GM11168 (cell line): ENCODE measurements around the gene MINK1.

Experiments
- in situ Hi-C: fragments of 300-500 bp; cut with MboI; formaldehyde crosslinking; loops from one replicate; pipeline ENCODE4 v1.12.0; 2022; ENCODE audit warnings: low sequenced_read_pairs; ENCODE audit not compliant: unreplicated experiment

Gene MINK1

DNA sequence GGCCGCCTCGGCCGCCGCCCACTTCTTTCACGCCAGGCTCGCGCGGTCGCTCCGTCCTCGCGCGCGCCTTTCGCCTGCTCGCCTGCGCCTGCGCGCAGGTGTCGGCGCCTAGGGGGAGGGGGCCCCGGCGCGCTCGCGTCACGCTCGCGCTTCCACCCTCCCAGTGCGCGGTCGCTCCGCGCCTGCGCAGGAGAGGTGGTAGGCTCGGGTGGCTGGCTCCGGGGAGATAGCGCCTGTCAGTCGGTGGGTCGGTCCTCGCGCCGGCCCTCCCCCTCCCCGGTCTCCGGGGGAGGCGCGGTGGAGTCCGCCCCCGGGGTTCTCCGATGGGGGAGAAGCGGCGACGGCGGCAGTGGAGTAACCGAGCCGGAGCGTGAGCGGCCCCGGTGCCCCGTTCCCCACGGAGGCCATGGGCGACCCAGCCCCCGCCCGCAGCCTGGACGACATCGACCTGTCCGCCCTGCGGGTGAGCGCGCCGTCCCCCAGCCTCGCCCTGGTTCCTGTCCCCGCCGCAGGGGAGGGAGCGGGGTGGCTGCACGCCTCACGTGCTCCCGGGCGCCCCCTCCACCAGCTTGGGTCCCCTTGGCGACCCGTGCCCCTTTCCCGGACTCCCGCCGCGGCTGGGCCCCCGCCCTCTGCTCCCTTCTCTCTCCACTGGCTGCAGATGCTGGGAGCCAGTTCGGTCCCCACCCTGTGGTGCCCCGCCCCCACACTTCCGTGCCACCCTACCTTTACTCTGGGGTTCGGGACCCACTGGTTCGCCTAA is at the start of gene MINK1:
Gene MINK1, plus strand, starts transcription at position 163 of the 763 bp plus-strand sequence. Its CDS starts 244 bp downstream, at position 407.
- in situ Hi-C loops, result no loop called here

DNA sequence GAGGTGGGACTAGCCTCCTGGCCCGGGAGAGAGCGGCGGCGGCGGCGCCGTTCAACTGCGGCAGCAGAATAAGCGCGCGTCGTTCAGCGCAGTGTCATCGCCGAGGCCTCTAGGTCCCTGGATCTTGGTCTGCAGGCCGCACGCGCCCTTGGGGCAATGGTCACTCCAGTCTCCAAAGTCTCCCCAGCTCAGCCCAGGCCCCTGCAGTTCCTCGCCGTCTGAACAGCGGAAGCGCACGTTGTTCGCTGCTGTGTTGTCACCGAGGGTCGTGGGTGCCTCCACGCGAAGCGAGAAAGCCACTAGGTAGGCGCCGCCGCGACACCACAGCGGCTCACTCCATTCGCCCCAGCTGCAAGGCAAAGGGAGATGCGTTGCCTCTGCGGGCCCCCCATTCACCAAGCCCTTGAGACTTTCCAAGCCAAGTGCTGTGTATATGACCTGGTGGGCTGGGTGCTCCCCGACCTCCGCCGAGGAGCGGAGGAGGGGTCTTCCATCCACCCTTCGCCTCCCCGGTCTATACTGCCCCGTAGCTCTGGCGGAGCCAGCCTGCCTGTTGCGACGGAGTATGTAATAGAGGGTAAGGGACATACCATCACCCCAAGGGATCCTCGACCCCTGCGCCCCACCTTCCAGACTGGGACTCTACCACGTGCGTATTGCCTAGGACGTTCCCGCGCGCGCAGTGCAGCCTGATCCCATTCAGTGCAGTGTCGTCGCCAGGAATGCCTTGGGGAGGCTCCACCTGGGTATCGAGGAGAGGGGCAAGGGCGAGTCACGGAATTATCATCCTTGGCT is 47.6 kb upstream of the MINK1 start:
- in situ Hi-C loops, result no loop called here

DNA sequence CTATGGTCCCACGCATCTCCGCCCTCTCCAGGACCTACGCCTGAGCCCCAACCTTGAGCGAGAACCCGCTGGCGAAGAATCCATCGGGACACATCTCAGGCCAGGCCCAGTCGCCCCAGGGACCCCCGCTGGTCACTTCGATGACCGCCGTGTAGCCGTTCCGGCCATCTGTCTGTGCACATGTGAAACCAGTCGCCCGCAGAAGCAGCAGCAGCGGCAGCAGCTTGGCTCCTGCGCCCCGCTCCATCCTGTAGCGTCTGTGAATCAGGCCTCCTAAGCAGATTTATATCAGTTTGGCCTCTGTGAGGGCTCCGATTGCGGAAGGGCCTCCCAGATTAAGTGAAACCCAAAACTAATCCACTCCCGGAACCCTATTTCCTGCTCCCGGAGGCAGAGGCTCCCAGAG is 47.0 kb upstream of the MINK1 start, which contains the start of gene VMO1:
Gene VMO1, minus strand, starts transcription at position 259 of the 406 bp plus-strand sequence. Its CDS starts 12 bp downstream, at position 247.
- in situ Hi-C loops, result no loop called here

DNA sequence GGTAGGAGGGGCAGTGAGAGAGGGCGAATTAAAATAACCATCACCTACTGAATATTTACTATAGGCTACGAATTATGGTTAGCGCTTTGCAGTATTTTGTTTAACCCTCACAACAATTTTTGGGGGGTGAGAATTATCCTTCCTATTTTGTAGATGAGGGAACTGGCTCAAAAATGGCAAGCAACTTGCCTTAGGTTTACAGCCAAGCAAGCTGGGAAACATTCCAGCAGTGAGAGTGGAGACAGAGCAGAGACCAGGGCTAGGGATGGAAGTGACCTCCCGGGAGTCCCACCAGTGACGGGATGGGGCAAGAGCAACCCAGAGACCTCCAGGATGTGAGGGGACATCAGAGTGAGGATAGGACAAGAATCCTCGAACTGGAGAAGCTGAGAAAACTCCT is 46.6 kb upstream of the MINK1 start:
- in situ Hi-C loops, result no loop called here

DNA sequence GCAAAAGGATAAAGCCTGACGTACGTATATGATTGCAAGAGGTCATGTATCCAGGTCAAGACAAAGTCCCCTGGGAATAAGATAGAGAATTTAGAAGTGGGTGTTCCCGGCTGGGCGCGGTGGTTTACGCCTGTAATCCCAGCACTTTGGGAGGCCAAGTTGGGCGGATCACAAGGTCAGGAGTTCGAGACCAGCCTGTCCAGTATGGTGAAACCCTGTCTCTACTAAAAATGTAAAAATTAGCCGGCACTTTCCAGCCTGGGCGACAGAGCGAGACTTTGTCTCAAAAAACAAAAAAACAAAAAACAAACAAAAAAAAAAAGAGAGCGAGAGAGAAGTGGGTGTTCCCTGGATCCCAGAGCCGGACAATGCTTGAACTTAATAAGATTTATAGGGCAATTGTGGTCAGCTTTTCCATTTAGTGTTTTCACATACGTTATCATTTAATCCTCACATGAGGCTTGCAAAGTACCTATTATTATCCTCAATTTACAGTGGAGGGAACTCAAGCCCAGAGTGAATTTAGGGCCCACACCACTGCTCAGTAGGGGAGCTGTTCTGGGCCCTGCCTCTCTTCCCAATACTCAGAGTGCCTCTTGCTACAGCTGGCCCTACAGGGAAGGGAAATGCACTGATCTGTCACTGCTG is 44.9 kb upstream of the MINK1 start:
- in situ Hi-C loops, result no loop called here

DNA sequence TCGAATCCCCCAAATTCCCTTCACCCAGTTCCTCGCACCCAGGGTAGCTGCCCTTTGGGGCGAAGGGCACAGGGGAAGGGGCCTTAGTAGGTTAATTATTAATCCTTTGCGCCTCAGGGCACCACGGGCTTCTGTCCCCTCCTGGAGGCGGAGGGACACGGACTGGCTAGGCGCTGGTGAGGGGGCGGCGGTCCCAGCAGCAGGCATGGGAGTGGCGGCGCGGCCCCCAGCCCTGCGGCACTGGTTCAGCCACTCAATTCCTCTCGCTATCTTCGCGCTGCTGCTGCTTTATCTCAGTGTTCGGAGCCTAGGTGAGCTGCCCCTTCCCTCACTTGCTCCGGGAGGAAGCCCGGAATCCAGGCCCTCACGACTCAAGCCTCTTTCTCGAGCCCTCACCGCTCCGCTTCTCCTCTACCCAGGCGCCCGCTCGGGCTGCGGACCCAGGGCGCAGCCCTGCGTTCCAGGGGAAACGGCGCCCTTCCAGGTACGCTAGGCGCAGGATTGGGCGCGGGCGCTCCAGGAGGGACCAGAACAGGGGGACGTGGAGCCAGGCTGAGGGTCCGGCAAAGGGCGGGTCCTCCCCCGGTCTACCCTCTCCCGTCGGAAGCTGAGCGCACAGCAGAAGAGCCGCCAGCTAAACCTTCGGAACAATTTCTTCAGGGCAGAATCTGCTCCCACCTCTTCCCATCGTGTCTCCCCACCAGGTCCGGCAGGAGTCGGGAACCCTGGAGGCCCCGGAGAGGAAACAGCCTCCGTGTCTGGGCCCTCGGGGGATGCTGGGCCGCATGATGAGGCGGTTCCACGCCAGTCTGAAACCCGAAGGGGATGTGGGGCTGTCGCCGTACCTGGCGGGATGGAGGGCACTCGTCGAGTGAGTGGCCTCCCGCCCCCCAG is 44.1 kb upstream of the MINK1 start, which contains the start of gene GLTPD2:
Gene GLTPD2, plus strand, starts transcription at position 158 of the 894 bp plus-strand sequence. Its CDS starts 48 bp downstream, at position 206.
- in situ Hi-C loops, result no loop called here

DNA sequence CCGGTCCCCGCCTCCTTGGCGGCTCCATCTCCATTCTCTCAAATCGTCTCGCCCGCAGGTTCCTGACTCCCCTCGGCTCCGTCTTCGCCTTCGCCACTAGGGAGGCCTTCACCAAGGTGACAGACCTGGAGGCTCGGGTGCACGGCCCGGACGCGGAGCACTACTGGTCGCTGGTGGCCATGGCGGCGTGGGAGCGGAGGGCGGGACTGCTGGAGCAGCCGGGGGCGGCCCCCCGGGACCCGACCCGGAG is 43.5 kb upstream of the MINK1 start:
- in situ Hi-C loops, result no loop called here

DNA sequence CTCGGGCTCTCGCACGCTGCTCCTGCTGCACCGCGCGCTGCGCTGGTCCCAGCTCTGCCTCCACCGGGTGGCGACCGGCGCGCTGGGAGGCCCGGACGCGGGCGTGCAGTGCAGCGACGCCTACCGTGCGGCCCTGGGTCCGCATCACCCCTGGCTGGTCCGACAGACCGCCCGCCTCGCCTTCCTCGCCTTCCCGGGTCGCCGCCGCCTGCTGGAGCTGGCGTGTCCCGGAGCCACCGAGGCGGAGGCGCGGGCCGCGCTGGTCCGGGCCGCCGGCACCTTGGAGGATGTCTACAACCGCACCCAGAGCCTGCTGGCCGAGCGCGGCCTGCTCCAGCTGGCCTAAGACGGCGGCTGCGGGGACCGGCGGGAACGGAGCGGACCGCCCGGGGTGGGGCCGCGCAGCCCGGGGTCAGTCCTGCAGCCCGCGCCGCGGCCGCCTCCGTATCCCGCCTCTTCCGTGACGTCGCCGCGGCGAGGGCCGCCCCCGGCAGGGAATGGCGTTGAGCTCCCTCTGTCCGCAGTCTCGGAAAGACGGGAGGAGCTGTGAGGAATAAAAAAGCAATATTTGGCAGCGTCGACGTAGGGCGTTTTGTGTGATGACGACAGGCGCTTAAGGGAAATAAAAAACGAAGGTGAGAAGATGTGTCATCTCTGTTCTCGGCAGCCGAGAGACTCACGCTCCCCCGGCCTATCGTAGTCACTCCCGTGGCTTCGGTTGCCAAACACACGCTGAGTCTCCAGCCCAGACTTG is 43.0 kb upstream of the MINK1 start:
- in situ Hi-C loops, result no loop called here

DNA sequence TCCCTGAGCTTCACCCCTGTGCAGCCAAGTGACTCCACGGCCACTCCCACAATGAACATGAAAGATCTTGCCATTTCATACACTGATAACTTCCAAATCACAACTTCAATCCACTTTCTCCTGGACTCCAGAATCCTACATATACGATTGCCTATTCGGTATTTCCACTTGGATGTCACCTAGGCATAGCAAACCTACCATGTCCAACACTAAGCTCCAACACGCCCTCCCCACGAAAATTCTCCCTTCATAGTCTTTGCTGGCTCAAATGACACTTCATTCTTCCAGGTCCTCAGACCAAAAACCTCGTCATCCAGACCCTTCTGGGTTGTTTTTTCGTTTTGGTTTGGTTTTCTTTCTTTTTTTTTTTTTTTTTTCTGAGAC is 42.4 kb upstream of the MINK1 start:
- in situ Hi-C loops, result no loop called here

DNA sequence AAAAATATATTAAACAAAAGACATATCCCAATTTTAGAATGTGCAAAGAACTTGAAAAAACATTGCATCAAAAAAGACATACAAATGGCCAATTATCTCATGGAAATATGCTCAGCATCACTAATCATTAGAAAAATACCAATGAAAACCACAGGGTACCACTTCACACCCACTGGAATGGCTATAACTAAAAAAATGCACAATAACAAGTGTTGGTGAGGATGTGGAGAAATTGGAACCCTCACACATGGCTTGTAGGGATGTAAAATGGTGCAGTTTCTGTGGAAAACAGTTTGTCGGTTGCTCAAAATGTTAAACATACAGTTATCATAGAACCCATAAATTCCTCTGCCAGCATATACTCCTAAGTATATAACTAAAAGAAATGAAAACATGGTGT is 38.0 kb upstream of the MINK1 start:
- in situ Hi-C loops, result no loop called here

DNA sequence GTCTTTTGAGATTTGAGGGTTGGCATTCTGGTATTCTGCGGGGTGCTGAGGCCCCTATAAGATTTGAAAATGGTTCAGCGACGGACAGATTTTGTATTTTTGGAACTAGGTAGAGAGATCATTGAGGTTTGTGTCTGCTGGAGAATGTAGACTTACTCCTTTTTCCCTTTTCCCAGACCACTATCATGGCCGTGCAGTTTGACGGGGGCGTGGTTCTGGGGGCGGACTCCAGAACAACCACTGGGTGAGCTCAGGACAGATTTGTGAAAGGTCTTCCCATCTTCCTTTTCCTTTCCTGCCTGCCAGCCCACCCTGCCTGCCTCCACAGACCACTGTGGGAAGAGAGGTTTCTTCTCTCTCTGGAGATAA is 36.6 kb upstream of the MINK1 start:
- in situ Hi-C loops, result no loop called here

DNA sequence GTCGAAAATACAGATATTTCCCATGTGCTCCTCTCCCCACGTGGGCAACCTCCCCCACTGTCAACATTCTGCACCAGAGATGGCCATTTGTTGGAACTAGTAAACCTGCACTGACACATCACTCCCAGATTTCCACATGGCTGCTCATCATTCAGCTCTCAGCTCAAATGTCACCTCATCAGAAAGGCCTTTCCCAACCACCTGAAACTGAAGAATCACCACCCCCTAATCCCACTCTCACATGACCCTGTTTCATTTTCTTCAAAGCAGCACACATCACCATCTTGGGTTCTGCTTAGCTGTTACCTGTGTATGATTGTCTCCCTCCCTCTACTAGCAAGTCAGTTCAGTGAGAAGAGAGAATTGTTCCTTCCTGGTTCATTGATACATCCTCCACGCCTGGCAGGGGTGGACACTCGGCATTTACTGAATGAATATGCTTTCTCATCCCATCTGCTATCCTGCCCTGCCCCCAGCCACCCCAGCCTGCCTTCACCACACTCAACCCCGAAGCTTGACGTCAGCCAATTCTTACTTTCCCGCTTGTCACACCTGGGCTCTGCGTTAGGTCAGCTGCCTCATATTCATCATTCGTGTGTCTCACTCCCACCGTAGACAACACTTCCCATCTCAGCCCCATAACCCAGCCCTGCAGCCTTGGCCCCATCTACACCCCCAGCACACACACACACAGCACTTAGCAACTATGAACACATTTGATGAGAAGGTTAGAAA is 32.5 kb upstream of the MINK1 start:
- in situ Hi-C loops, result loop anchor here (10.0 kb wide), 1 partner anchor 84 kb away; no protein-coding TSS in a partner anchor

DNA sequence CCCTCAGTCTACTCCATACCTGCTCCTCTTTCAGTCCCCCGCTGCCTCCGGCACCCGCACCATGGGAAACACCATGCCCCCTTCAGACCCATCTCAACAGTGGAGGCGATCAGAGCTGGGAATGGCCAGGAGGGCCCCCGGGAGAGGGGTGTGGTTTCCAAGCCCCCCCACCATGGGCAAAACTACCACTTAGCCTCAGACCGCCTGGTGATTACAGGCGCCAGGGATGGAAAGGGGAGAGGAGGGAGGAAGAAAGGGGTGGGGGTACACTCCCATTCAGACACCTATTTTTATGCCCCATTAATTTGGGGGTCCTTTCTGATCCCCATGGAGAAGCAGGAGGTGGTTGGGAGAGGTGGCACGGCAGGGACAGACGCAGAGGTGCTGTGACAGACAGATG is 30.9 kb upstream of the MINK1 start, which contains the start of gene C17orf114:
Gene C17orf114, minus strand, starts transcription at position 101 of the 400 bp plus-strand sequence.
- in situ Hi-C loops, result loop anchor here (10.0 kb wide), 1 partner anchor 83 kb away; no protein-coding TSS in a partner anchor

DNA sequence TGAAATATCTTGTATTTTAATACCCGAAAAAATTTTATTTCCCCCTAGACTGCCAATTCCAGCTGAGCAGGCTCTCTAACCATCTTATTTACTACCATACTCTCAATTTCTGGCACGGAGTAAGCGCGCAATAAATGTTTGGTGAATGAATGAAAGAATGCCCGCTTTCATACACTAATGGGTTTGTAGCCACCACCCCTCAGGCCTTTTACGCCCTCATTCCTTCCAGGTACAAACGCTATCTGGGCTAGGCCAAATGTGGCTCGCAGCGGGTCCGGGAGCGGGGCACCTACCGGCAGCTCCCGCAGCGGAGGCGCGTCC is 26.7 kb upstream of the MINK1 start:
- in situ Hi-C loops, result loop anchor here (10.0 kb wide), 1 partner anchor 78 kb away; no protein-coding TSS in a partner anchor

DNA sequence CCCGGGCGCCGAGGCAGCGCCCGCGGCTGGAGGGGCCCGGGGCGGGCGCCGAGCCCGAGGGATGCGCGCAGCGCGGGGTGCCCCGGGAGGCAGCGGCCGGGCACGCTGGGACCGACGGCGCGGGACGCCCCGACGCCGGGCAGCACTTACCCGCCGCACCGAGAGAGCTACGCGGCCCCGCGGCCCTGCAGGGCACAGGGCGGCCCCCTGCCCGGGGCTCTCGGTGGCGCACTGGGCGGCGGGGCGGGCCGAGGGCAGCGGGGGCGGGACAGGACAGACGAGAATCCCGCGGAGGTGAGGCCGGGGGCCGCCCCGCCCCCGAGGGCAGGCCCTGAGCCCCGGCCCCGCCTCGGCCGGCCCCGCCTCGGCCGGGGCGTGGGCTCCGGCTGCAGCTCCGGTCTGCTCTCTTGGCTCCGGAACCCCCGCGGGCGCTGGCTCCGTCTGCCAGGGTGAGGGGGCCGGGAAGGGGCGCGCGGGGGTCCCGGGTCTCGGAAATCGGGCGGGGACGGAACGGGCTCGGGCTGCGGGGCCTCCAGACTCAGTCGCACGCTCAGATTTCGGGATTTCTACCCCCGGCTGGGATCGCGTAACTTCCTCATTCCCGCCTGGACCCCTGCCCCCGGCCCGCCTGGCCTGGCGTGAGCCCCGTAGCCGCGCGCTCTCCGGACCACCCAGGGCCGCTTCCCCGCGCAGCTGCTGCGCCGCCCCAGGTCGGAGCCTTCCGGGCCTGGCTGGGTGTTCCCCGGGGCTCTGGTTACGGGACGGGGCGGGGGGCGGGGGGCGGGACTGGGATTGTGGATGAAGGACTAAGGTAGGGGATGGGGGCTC is 26.1 kb upstream of the MINK1 start, which contains the start of gene PLD2:
Gene PLD2, plus strand, starts transcription at position 376 of the 828 bp plus-strand sequence. CDS start 621 bp downstream, outside the sequence.
- in situ Hi-C loops, result loop anchor here (10.0 kb wide), 1 partner anchor 78 kb away; no protein-coding TSS in a partner anchor

DNA sequence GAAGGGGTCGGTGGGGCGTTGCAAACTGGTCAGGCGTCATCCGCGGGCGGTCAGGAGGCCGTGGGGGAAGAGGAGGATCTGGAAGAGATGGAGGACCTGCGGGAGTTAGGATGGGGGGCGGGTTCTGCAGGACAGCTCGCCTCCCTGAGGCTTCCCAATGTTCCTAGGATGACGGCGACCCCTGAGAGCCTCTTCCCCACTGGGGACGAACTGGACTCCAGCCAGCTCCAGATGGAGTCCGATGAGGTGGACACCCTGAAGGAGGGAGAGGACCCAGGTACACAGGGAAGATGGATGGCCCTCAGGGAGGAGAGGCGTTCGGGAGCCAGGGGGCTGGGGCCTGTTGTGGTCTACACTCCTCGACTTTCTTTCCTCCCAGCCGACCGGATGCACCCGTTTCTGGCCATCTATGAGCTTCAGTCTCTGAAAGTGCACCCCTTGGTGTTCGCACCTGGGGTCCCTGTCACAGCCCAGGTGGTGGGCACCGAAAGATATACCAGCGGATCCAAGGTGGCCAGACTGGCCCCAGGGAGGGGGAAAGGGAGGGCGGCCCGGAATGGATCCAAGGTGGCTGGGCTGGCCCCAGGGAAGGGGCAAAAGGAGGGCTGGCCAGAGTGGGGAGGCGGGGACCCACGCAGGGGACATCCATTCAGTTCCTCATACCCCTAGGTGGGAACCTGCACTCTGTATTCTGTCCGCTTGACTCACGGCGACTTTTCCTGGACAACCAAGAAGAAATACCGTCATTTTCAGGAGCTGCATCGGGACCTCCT is 25.3 kb upstream of the MINK1 start:
- in situ Hi-C loops, result loop anchor here (10.0 kb wide), 1 partner anchor 77 kb away; no protein-coding TSS in a partner anchor

DNA sequence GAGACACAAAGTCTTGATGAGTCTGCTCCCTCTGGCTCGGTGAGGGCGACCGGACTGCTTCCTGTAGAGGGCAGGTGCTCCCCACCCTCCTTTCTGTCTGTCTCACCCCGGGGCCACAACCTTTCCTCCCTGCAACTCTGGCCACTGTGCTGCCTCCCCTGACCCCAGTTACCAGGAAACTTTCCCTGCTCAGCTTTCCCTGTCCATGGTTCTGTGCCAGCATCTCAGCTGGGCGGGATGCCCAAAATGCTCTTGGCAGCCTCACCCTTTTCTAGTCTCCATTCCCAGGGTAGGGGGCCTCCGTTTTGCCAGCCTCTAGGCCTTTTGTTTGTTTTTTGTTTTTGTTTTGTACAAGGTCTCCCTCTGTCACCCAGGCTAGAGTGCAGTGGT is 24.8 kb upstream of the MINK1 start:
- in situ Hi-C loops, result loop anchor here (10.0 kb wide), 1 partner anchor 76 kb away; no protein-coding TSS in a partner anchor
